D721Med (cell line): ENCODE data around the gene SERTAD1.

Experiments used
- DNase-seq: peaks from one replicate; pipeline ENCODE4 v3.0.0; 2011; ENCODE audit warnings: low spot score; ENCODE audit not compliant: insufficient read length
- FAIRE-seq: peaks from 2 replicates; lab custom pipeline; 2011; peaks lifted over from hg19 to GRCh38; lab: Jason Lieb, UNC
- TF ChIP-seq, protein P1 (sequence below): IDR thresholded peaks from 2 replicates; pipeline ENCODE4 v1.5.1; 2012; ENCODE audit warnings: mild to moderate bottlenecking, control low read depth; ENCODE audit not compliant: insufficient read depth; ENCODE audit errors: missing control alignments

The SERTAD1 gene

DNA sequence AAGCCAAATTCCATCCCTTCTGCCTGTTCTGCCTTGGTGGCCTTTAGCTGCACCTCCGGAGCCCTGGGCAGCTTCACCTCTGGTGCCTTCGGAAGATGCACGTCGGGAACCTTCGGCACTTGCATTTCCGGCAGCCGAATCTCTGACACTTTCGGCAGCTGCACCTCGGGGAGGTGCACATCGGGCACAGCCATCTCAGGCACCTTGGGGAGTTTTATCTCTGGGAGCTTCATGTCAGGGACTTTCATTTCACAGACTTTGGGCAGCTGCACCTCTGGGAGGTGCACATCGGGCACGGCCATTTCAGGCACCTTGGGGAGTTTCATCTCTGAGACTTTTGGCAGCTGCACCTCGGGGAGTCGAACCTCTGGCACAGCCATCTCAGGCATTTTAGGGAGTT is 29.8 kb downstream of the SERTAD1 start:
- DNase-seq (no peak), FAIRE-seq (no peak)
- TF ChIP-seq, protein P1, sequence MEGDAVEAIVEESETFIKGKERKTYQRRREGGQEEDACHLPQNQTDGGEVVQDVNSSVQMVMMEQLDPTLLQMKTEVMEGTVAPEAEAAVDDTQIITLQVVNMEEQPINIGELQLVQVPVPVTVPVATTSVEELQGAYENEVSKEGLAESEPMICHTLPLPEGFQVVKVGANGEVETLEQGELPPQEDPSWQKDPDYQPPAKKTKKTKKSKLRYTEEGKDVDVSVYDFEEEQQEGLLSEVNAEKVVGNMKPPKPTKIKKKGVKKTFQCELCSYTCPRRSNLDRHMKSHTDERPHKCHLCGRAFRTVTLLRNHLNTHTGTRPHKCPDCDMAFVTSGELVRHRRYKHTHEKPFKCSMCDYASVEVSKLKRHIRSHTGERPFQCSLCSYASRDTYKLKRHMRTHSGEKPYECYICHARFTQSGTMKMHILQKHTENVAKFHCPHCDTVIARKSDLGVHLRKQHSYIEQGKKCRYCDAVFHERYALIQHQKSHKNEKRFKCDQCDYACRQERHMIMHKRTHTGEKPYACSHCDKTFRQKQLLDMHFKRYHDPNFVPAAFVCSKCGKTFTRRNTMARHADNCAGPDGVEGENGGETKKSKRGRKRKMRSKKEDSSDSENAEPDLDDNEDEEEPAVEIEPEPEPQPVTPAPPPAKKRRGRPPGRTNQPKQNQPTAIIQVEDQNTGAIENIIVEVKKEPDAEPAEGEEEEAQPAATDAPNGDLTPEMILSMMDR: no peak

- FAIRE-seq (no peak), DNase-seq (no peak)
- TF ChIP-seq, protein P1: no peak
Observed at GRCh38 chr19:40394816-40395210, 31.0 kb downstream of the SERTAD1 start.

DNA sequence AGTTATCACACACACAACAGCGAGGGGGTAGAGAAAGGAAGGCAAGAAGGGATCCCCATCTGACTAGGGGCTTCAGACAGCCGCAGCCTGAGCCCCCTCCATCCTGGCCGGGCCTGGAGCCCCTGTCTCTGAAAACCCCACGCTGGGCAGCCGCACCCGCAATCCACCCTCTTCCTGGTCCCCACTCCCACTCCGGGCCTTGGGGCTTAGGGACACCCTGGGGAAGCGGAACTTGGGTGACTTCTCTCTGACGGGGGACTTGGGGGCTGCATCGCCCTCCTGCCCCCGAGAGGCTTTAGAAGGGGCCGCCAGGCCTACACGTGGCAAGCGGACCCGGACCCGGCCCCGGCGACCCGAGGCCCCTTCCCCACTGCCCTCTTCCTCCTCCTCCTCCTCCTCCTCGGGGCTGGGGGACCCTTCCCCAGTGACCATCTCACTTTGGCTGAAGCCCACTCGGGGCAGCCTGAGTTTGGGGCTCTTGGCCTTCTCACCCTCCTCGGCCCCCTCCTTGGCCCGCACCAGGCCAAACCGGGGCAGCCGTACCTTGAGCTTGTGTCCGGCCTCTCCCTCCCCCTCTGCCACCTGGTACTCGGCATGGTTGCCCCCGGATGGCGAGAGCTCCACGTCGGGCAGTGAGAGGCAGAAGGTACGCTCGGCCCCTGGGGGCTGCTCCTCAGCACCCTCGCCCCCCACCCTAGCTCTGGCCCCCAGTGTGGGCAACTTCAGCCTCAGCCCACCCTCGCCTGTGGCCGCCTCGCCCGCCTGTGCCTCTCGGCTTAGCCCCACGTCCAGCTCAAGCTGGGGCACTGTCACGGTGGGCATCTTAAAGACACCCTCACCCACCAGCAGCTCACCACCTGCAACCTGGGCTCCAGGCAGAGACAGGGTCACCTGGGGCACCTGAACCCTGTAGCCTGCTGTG is 31.6 kb downstream of the SERTAD1 start:
- FAIRE-seq (no peak), DNase-seq (no peak)
- TF ChIP-seq, protein P1: no peak

DNA sequence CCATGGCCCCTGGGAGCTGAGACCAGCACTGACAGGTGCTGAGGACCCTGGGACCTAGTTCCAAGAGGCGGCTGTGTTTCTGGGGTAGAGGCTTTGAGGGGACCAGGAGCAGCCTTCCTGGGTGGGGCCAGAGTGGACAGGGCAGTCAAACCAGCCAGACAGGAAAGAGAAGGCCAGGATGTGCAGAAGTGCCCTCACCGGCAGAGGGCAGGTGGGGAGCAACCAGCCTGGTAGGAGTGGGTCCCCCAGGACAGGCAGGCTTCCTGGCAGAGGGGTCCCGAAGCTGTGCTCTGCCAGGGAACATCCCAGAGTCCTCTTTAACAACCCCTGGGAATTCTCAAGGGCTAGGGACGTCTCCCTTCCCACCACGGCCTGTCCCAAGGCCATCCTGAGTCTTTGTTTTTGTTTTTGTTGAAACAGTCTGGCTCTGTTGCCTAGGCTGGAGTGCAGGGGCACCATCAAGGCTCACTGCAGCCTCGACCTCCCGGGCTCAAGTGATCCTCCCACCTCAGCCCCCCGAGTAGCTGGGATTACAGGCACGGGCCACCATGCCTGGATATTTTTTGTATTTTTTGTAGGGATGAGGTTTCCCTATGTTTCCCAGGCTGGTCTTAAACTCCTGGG is 32.8 kb downstream of the SERTAD1 start:
- FAIRE-seq (no peak), DNase-seq (no peak)
- TF ChIP-seq, protein P1: peak; percentile 25

GRCh38 chr19:40392123-40392522 is 33.7 kb downstream of the SERTAD1 start:
- TF ChIP-seq, protein P1: no peak
- no peak for FAIRE-seq
- no peak for DNase-seq

DNA sequence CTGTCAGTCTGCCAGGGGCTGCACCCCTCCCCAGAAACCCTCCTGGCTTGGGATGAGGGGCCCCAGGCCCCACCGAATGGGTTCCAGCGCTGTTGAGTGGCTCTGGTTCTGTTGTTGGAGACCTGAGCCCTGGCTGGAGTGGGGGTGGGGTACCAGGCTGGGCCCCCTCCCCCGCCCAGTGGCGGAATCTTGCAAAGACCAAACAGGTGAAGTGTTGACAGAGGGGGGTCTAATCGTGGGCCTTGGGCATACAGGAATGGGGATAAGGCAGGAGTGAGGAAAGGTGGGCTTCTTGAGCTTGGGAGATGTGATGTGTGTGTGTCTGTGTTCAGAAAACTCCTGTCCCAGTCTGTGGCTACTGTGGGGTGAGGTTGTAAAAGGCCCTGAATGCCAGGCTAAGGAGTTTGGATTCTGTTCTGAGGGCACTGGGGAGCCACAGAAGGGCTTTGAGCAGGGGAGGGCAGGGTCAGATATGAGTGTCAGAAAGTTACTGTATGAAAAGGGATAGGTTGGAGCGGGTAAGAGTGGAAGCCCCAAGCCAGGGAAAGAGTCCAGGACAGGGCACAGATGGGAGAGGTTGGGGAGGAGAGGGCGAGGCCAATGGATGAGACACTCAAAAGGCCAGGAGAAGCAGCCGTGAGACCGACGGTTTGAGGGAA is 35.6 kb downstream of the SERTAD1 start, which contains the start of gene HIPK4:
HIPK4 (minus strand) TSS at position 98 of the 659 bp plus-strand sequence. CDS start 279 bp downstream, outside the sequence.
- TF ChIP-seq, protein P1: no peak
- DNase-seq (no peak), FAIRE-seq (no peak)
